ENCODE measurements around the gene RTTN. TPM values are rescaled to one million over a fixed set of nuclear protein-coding genes. Genes with fewer than 3 reads are reported as not detected.

The RTTN gene
- total and polyA plus RNA-seq, 2 experiments from 2014 or later = 7.2 to 31.0 TPM

DNA sequence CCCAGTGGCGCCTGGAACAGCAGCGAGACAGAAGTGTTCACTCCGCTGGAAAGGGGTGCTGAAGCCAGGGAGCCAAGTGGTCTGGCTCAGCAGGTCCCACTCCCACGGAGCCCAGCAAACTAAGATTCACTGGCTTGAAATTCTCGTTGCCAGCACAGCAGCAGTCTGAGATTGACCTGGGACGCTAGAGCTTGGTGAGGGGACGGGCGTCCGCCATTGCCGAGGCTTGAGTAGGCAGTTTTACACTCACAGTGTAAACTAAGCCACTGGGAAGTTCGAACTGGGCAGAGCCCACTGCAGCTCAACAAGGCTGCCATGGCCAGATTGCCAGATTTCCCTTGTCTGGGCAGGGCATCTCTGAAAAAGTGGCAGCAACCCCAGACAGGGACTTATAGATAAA, 94.8 kb downstream of the RTTN start (continued):
- TF ChIP-seq, protein P1, sequence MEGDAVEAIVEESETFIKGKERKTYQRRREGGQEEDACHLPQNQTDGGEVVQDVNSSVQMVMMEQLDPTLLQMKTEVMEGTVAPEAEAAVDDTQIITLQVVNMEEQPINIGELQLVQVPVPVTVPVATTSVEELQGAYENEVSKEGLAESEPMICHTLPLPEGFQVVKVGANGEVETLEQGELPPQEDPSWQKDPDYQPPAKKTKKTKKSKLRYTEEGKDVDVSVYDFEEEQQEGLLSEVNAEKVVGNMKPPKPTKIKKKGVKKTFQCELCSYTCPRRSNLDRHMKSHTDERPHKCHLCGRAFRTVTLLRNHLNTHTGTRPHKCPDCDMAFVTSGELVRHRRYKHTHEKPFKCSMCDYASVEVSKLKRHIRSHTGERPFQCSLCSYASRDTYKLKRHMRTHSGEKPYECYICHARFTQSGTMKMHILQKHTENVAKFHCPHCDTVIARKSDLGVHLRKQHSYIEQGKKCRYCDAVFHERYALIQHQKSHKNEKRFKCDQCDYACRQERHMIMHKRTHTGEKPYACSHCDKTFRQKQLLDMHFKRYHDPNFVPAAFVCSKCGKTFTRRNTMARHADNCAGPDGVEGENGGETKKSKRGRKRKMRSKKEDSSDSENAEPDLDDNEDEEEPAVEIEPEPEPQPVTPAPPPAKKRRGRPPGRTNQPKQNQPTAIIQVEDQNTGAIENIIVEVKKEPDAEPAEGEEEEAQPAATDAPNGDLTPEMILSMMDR (conservative IDR thresholded peaks at IDR 0.05; ENCODE audit: low read depth in 2 of 2) = no peak
- TF ChIP-seq, protein P2, sequence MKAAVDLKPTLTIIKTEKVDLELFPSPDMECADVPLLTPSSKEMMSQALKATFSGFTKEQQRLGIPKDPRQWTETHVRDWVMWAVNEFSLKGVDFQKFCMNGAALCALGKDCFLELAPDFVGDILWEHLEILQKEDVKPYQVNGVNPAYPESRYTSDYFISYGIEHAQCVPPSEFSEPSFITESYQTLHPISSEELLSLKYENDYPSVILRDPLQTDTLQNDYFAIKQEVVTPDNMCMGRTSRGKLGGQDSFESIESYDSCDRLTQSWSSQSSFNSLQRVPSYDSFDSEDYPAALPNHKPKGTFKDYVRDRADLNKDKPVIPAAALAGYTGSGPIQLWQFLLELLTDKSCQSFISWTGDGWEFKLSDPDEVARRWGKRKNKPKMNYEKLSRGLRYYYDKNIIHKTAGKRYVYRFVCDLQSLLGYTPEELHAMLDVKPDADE (IDR thresholded peaks at IDR 0.05) = no peak
- TF ChIP-seq EZH2 (IDR thresholded peaks at IDR 0.05; ENCODE audit: low read depth, unreplicated experiment) (no peak), POLR2AphosphoS5 (IDR thresholded peaks at IDR 0.05; ENCODE audit: low read depth) (no peak), NANOG (IDR thresholded peaks at IDR 0.05; ENCODE audit: borderline replicate concordance) (no peak)
- TF ChIP-seq, protein P3, sequence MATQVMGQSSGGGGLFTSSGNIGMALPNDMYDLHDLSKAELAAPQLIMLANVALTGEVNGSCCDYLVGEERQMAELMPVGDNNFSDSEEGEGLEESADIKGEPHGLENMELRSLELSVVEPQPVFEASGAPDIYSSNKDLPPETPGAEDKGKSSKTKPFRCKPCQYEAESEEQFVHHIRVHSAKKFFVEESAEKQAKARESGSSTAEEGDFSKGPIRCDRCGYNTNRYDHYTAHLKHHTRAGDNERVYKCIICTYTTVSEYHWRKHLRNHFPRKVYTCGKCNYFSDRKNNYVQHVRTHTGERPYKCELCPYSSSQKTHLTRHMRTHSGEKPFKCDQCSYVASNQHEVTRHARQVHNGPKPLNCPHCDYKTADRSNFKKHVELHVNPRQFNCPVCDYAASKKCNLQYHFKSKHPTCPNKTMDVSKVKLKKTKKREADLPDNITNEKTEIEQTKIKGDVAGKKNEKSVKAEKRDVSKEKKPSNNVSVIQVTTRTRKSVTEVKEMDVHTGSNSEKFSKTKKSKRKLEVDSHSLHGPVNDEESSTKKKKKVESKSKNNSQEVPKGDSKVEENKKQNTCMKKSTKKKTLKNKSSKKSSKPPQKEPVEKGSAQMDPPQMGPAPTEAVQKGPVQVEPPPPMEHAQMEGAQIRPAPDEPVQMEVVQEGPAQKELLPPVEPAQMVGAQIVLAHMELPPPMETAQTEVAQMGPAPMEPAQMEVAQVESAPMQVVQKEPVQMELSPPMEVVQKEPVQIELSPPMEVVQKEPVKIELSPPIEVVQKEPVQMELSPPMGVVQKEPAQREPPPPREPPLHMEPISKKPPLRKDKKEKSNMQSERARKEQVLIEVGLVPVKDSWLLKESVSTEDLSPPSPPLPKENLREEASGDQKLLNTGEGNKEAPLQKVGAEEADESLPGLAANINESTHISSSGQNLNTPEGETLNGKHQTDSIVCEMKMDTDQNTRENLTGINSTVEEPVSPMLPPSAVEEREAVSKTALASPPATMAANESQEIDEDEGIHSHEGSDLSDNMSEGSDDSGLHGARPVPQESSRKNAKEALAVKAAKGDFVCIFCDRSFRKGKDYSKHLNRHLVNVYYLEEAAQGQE (IDR thresholded peaks at IDR 0.05; ENCODE audit: unreplicated experiment) = no peak

DNA sequence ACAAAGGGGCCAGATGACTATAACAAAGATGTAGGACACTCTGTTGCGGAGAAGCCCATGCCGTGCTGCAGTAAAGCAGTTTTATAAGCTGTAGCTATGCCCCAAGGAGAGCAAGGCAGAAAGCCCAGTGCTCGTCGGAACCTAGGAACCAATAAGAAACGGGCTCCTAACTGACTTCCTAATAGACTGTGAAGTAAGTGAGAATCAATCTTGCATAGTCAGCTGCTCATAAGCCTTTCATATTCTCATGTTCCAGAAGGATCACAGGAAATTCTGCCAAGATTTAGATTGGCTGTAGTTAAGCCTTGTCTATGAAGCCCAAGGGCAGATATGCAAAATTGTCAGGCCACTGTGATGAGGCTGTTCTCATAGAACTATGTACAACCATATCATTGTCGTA, 98.4 kb downstream of the RTTN start:
- H3K27me3 ChIP-seq (ENCODE audit: insufficient read depth) = no peaks in the 10 kb centered on the region
- peaks cover 35% of the 10 kb centered on the region for H3K9me3 Mint-ChIP-seq
- peaks cover 65% of the 10 kb centered on the region for H3K36me3 Mint-ChIP-seq (ENCODE audit: low read depth)
- H3K27ac ChIP-seq (ENCODE audit: low read depth) = no peak overlapping the region
- peaks cover 3% of the 10 kb centered on the region; the same call in 1 of the 2 replicates for H3K36me3 ChIP-seq (ENCODE audit: insufficient read depth)
- H3F3A ChIP-seq (replicated peaks; ENCODE audit: low read depth) = no peaks in the 10 kb centered on the region
- no peak overlapping the region for H3K4me3 Mint-ChIP-seq
- TF ChIP-seq, protein P1 (conservative IDR thresholded peaks at IDR 0.05; ENCODE audit: low read depth in 2 of 2) = no peak
- TF ChIP-seq, protein P3 (IDR thresholded peaks at IDR 0.05; ENCODE audit: unreplicated experiment) = no peak
- TF ChIP-seq ZNF114 (CRISPR knock-in tag; IDR thresholded peaks at IDR 0.05) (no peak), JUNB (IDR thresholded peaks at IDR 0.05; ENCODE audit: unreplicated experiment) (no peak), EZH2 (IDR thresholded peaks at IDR 0.05; ENCODE audit: low read depth, unreplicated experiment) (no peak), NANOG (IDR thresholded peaks at IDR 0.05; ENCODE audit: borderline replicate concordance) (no peak), CREB1 (CRISPR knock-in tag; IDR thresholded peaks at IDR 0.05; ENCODE audit: low read depth) (no peak), POLR2AphosphoS5 (IDR thresholded peaks at IDR 0.05; ENCODE audit: low read depth) (no peak), ZNF331 (CRISPR knock-in tag; IDR thresholded peaks at IDR 0.05; ENCODE audit: low read depth) (no peak)
- TF ChIP-seq, protein P2 (IDR thresholded peaks at IDR 0.05) = no peak
- no peak overlapping the region for H3K4me3 ChIP-seq
- H3K27me3 Mint-ChIP-seq (ENCODE audit: insufficient read depth, low read depth, poor library complexity) = peaks cover 5% of the 10 kb centered on the region
- no peak overlapping the region for H3K4me2 ChIP-seq
- no peaks in the 10 kb centered on the region for H3K79me2 ChIP-seq (replicated peaks; ENCODE audit: insufficient read depth)
- no peaks in the 10 kb centered on the region for H4K20me1 ChIP-seq (replicated peaks; ENCODE audit: insufficient read depth)
- H3K9me2 ChIP-seq (ENCODE audit: insufficient read depth) = no peaks in the 10 kb centered on the region
- no peaks in the 10 kb centered on the region for H3K4me1 ChIP-seq (ENCODE audit: insufficient read depth)
- ATAC-seq (no peak), DNase-seq (ENCODE audit: low spot score) (no peak)
- H2AFZ ChIP-seq = no peak overlapping the region
- H3K4me1 Mint-ChIP-seq = no peaks in the 10 kb centered on the region
- no peak overlapping the region for H3K27ac Mint-ChIP-seq

Measured in GM23338 (cell line).